ENCODE results near the gene SLC7A10.

Gene SLC7A10

GRCh38 chr19:33225458-33225926, at the start of gene SLC7A10:
Gene SLC7A10, minus strand, starts transcription at chr19:33225850. Its CDS starts 147 bp downstream, at chr19:33225703.
- no peak for DNase-seq (ENCODE audit: low read depth)

- DNase-seq (ENCODE audit: low read depth): no peak
These were observed 49.3 kb upstream of the SLC7A10 start for GRCh38 chr19:33274663-33275558.

- peak; percentile 57 for DNase-seq (ENCODE audit: low read depth)
These were observed 48.4 kb upstream of the SLC7A10 start for GRCh38 chr19:33273881-33274662.

- no peak for DNase-seq (ENCODE audit: low read depth)
These were observed 47.6 kb upstream of the SLC7A10 start for GRCh38 chr19:33273065-33273736.

GRCh38 chr19:33271246-33272021, 45.8 kb upstream of the SLC7A10 start:
- no peak for DNase-seq (ENCODE audit: low read depth)

- no peak for DNase-seq (ENCODE audit: low read depth)
These were observed 45.1 kb upstream of the SLC7A10 start for GRCh38 chr19:33270769-33271168.

- DNase-seq (ENCODE audit: low read depth): no peak
These were observed 43.4 kb upstream of the SLC7A10 start for GRCh38 chr19:33269016-33269415.

GRCh38 chr19:33268162-33268991, 42.7 kb upstream of the SLC7A10 start:
- no peak for DNase-seq (ENCODE audit: low read depth)

GRCh38 chr19:33267706-33268105, 42.1 kb upstream of the SLC7A10 start:
- no peak for DNase-seq (ENCODE audit: low read depth)

- no peak for DNase-seq (ENCODE audit: low read depth)
These were observed 41.4 kb upstream of the SLC7A10 start for GRCh38 chr19:33266974-33267484.

- no peak for DNase-seq (ENCODE audit: low read depth)
These were observed 39.3 kb upstream of the SLC7A10 start for GRCh38 chr19:33264881-33265445.

GRCh38 chr19:33263325-33264023, 37.8 kb upstream of the SLC7A10 start:
- DNase-seq (ENCODE audit: low read depth): no peak

GRCh38 chr19:33261511-33262189, 36.0 kb upstream of the SLC7A10 start:
- DNase-seq (ENCODE audit: low read depth): no peak

- DNase-seq (ENCODE audit: low read depth): no peak
These were observed 35.2 kb upstream of the SLC7A10 start for GRCh38 chr19:33260628-33261418.

GRCh38 chr19:33259539-33259938, 33.9 kb upstream of the SLC7A10 start:
- no peak for DNase-seq (ENCODE audit: low read depth)

GRCh38 chr19:33257828-33258227, 32.2 kb upstream of the SLC7A10 start:
- no peak for DNase-seq (ENCODE audit: low read depth)

- DNase-seq (ENCODE audit: low read depth): no peak
These were observed 30.6 kb upstream of the SLC7A10 start for GRCh38 chr19:33256261-33256660.

GRCh38 chr19:33255781-33256180, 30.1 kb upstream of the SLC7A10 start:
- DNase-seq (ENCODE audit: low read depth): no peak
